ENCODE measurements around the gene PEAK1. TPM values are rescaled to one million over a fixed set of nuclear protein-coding genes. Genes with fewer than 3 reads are reported as not detected.
"Not testable (repeated sequence)": the region's sequence is repeated elsewhere in the genome, so short reads cannot be mapped to it uniquely, and the experiment has no call there.

PEAK1 gene
- total RNA-seq, 2 experiments from 2014 or later = 20.8 to 23.6 TPM

DNA sequence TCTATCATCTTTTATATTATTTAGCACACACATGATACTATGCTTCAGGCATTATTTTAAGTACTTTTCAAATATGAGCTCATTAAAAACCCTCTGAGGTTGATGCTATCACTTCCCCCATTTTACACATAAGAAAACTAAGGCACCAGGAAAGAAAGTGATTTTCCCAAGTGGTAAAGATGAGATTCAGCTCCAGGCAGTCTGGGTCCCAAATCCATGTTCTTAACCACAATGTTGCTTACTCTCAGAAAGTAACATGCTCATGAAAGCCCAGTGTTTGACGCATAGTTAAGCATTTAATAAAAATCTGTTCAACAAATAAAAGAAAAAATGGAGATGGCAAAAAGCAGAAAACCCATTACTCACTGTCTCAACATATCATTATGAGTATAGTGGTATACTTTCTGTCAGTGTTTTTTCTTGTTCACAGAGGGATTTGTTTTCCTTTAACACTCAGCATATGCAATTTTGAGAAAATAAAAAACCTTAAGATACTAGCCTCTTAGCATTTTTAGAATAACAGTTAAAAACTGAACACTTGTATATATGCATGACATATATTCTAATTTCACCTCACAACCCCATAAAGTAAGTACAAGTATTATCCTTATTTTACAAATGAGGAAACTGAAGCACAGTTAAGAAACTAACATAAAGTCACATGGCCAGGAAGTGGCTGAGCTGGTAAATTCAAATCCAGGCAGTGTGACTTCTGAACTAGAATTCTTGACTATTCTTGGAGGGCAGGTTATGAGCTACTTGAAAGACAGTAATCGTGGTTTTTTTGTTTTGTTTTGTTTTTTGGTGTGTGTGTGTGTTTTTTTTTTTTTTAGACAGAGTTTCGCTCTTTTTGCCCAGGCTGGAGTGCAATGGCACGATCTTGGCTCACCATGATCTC, 10.4 kb downstream of the PEAK1 start:
- peak overlapping the region; percentile 88 for H3K27ac Mint-ChIP-seq
- POLR2A ChIA-PET = interaction anchor here (0.6 to 2.6 kb wide), 2 partner anchors 10 to 230 kb away, joined by 3 to 22 read pairs; partner anchors contain the start of gene PEAK1
- H3K36me3 Mint-ChIP-seq (ENCODE audit: low read depth) = peaks cover 4% of the 10 kb centered on the region
- peak; percentile 57 for DNase-seq
- H3K4me3 Mint-ChIP-seq = peak overlapping the region; percentile 67
- CTCF ChIA-PET = interaction anchor here (0.6 to 1.7 kb wide), 3 partner anchors 8 to 35 kb away, joined by 3 to 5 read pairs (median 4); no protein-coding TSS in a partner anchor
- H3K27me3 Mint-ChIP-seq = peaks cover 2% of the 10 kb centered on the region
- H3K4me1 Mint-ChIP-seq = peaks cover 32% of the 10 kb centered on the region
- H3K9me3 Mint-ChIP-seq = no peaks in the 10 kb centered on the region

DNA sequence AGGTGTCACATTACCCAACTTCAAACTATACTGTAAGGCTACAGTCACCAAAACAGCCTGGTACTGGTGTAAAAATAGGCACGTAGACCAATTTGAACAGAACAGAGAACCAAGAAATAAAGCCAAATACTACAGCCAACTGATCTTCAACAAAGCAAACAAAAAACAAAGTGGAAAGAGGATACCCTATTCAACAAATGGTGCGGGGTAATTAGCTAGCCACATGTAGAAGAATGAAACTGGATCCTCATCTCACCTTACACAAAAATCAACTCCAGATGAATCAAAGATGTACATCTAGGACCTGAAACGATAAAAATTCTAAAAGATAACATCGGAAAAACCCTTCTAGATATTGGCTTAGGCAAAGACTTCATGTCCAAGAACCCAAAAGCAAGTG, 13.1 kb downstream of the PEAK1 start:
- DNase-seq = no peak
- Mint-ChIP-seq H3K27ac (no peak overlapping the region), H3K9me3 (no peaks in the 10 kb centered on the region), H3K27me3 (no peaks in the 10 kb centered on the region), H3K4me3 (no peak overlapping the region), H3K36me3 (ENCODE audit: low read depth) (peaks cover 4% of the 10 kb centered on the region), H3K4me1 (peaks cover 36% of the 10 kb centered on the region)
- CTCF ChIA-PET = no interaction called here
- POLR2A ChIA-PET = no interaction called here

DNA sequence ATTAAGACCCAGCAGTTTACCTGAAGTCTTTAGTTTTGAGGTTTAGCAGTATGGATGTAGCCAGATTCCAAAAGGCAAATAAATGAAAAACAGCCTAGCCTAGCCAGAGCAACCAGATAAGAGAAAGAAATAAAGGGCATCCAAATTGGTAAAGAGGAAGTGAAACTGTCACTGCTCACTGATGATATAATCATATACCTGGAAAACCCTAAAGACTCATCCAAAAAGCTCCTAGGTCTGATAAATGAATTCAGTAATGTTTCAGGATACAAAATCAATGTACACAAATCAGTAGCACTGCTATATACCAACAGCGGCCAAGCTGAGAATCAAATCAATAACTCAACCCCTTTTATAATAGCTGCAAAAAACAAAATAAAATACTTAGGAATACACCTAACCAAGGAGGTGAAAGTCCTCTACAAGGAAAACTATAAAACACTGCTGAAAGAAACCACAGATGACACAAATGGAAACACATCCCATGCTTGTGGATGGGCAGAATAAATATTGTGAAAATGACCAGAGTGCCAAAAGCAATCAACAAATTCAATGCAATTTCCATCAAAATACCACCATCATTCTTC, 13.6 kb downstream of the PEAK1 start:
- POLR2A ChIA-PET; H3K4me3 Mint-ChIP-seq; H3K27me3 Mint-ChIP-seq; DNase-seq; H3K9me3 Mint-ChIP-seq; H3K27ac Mint-ChIP-seq; H3K36me3 Mint-ChIP-seq (ENCODE audit: low read depth): not testable (repeated sequence)
- H3K4me1 Mint-ChIP-seq = peaks cover 36% of the 10 kb centered on the region
- CTCF ChIA-PET = interaction anchor here (0.6 to 0.8 kb wide), 2 partner anchors 13 to 101 kb away, joined by 3 read pairs; no protein-coding TSS in a partner anchor

DNA sequence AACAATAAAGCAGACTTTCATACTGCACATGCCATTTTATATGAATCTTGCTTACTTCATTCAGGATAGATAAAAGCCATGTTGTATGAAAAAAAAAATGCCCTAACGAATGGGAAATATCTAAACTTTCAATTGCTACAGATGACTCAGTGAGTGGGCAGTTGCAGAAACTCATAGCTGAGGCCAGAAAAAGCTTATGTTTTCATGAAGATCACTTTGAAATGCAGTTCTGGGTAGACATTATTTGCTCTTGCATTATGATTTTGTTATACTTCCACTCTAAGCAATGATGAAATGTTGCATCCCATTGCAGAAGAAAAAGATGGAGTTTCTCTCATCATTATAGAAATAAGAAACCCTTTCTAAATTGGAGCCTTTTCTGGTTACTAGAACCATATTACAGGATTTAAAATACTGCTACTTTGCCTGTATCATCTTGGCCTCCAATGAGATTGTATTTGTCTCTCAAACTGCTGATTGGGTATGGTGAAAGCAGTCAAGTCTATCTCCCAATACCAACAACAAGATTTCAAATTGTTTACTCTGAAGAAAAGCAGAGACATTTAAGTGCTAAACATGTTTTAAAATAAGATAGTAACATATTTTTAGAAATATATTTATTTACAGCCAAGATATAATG, 17.0 kb downstream of the PEAK1 start:
- no peak overlapping the region for H3K4me3 Mint-ChIP-seq
- peaks cover 15% of the 10 kb centered on the region for H3K9me3 Mint-ChIP-seq
- H3K27me3 Mint-ChIP-seq = peaks cover 4% of the 10 kb centered on the region
- peaks cover 8% of the 10 kb centered on the region for H3K36me3 Mint-ChIP-seq (ENCODE audit: low read depth)
- DNase-seq = no peak
- H3K4me1 Mint-ChIP-seq = peaks cover 19% of the 10 kb centered on the region
- ChIA-PET CTCF (no interaction called here), POLR2A (no interaction called here)
- H3K27ac Mint-ChIP-seq = no peak overlapping the region

DNA sequence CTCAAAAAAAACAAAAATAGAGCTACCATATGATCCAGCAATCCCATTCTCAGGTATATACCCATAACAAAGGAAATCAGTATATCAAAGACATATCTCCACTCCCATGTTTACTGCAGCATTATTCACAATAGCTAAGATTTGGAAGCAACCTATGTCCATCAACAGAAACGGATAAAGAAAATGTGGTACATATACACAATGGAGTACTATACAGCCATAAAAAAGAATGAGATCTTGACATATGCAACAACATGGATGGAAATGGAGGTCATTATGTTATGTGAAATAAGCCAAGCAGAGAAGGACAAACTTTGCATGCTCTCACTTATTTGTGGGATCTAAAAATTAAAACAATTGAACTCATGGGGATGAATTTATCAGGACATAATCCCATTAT, 19.6 kb downstream of the PEAK1 start:
- peaks cover 14% of the 10 kb centered on the region for H3K36me3 Mint-ChIP-seq (ENCODE audit: low read depth)
- ChIA-PET POLR2A (no interaction called here), CTCF (no interaction called here)
- no peak overlapping the region for H3K4me3 Mint-ChIP-seq
- no peak for DNase-seq
- H3K9me3 Mint-ChIP-seq = peaks cover 25% of the 10 kb centered on the region
- H3K27ac Mint-ChIP-seq = no peak overlapping the region
- peaks cover 4% of the 10 kb centered on the region for H3K4me1 Mint-ChIP-seq
- peaks cover 11% of the 10 kb centered on the region for H3K27me3 Mint-ChIP-seq

DNA sequence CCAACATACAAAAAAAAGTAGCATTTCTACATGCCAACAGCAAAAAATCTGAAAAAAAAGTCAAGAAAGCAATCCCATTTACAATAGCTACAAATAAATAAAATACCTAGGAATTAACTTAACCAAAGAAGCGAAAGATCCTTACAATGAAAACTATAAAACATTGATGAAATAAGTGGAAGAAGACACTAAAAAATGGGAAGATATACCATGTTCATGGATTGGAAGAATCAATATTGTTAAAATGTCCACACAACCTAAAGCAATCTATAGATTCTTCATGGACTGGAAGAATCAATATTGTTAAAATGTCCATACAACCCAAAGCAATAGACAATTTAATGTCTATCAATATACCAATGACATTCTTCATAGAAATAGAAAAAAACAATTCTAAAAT, 21.0 kb downstream of the PEAK1 start:
- Mint-ChIP-seq H3K4me3 (no peak overlapping the region), H3K9me3 (peaks cover 32% of the 10 kb centered on the region), H3K4me1 (peaks cover 4% of the 10 kb centered on the region), H3K27me3 (peaks cover 13% of the 10 kb centered on the region), H3K27ac (no peak overlapping the region), H3K36me3 (ENCODE audit: low read depth) (peaks cover 18% of the 10 kb centered on the region)
- CTCF ChIA-PET = no interaction called here
- POLR2A ChIA-PET = no interaction called here
- DNase-seq = no peak

DNA sequence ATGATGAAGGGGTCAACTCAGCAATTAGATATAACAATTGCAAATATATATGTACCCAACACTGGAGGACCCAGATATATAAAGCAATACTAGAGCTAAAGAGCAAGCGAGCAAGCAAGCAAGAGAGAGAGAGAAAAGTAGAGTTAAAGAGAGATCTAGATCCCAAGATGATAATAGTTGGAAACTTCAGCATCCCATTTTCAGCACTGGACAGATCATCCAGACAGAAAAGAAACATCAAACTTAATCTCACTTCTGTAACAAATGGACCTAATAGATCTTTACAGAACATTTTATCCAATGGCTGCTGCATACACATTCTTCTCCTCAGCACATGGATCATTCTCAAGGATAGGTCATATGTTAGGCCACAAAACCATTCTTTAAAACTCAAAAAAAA, 23.2 kb downstream of the PEAK1 start:
- Mint-ChIP-seq H3K4me1 (no peaks in the 10 kb centered on the region), H3K4me3 (no peak overlapping the region), H3K27ac (no peak overlapping the region), H3K27me3 (peaks cover 13% of the 10 kb centered on the region), H3K9me3 (peaks cover 32% of the 10 kb centered on the region), H3K36me3 (ENCODE audit: low read depth) (peaks cover 18% of the 10 kb centered on the region)
- POLR2A ChIA-PET = no interaction called here
- CTCF ChIA-PET = no interaction called here
- no peak for DNase-seq

DNA sequence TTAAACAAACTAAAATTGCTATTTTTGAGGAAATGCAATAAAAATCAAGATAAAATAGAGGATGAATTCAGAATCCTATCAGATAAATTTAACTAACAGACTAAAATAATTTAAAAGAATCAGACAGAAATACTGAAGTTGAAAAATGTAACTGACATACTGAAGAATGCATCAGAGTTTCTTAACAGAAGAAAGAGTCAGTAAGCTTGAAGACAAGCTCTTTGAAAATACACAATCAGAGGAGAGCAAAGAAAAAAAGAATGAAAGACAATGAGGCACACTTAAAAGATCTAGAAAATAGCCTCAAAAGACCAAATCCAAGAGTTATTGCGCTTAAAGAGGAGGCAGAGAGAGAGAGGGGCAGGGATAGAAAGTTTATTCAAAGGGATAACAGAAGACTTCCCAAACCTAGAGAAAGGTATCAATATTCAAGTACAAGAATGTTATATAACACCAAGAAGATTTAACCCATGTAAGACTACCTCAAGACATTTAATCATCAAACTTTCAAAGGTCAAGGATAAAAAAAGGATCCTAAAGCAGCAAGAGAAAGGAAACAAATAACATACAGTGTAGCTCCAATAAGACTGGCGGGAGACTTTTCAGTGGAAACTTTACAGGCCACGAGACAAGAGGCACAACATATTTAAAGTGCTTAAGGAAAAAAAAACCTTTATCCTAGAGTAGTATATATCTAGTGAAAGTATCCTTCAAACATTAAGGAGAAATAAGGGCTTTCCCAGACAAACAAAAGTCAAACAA, 24.7 kb downstream of the PEAK1 start:
- peaks cover 11% of the 10 kb centered on the region for H3K27me3 Mint-ChIP-seq

DNA sequence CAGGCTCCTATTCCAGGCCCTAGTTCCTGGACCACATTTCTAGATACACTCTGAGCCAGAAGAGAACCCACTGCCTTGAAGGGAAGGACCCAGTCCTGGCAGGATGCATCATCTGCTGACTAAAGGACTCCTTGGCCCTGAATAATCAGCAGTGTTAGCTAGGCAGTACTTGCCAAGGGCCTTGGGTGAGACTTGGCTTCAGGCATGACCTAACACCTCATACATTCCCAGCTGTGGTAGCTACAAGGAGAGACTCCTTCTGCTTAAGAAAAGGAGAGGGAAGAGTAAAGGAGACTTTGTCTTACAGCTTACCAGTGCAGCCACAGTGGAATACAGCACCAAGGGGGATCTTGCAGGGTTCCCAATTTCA, 26.4 kb downstream of the PEAK1 start:
- DNase-seq = no peak
- ChIA-PET CTCF (no interaction called here), POLR2A (no interaction called here)
- no peak overlapping the region for H3K4me3 Mint-ChIP-seq
- peaks cover 19% of the 10 kb centered on the region for H3K9me3 Mint-ChIP-seq
- peaks cover 12% of the 10 kb centered on the region for H3K36me3 Mint-ChIP-seq (ENCODE audit: low read depth)
- no peaks in the 10 kb centered on the region for H3K4me1 Mint-ChIP-seq
- peaks cover 11% of the 10 kb centered on the region for H3K27me3 Mint-ChIP-seq
- H3K27ac Mint-ChIP-seq = no peak overlapping the region

More for the DNA sequence above, 24.7 kb downstream of the PEAK1 start:
- Mint-ChIP-seq H3K4me1 (no peaks in the 10 kb centered on the region), H3K4me3 (no peak overlapping the region), H3K27ac (no peak overlapping the region), H3K9me3 (peaks cover 30% of the 10 kb centered on the region), H3K36me3 (ENCODE audit: low read depth) (peaks cover 16% of the 10 kb centered on the region)
- CTCF ChIA-PET = no interaction called here
- POLR2A ChIA-PET = no interaction called here
- DNase-seq = no peak

DNA sequence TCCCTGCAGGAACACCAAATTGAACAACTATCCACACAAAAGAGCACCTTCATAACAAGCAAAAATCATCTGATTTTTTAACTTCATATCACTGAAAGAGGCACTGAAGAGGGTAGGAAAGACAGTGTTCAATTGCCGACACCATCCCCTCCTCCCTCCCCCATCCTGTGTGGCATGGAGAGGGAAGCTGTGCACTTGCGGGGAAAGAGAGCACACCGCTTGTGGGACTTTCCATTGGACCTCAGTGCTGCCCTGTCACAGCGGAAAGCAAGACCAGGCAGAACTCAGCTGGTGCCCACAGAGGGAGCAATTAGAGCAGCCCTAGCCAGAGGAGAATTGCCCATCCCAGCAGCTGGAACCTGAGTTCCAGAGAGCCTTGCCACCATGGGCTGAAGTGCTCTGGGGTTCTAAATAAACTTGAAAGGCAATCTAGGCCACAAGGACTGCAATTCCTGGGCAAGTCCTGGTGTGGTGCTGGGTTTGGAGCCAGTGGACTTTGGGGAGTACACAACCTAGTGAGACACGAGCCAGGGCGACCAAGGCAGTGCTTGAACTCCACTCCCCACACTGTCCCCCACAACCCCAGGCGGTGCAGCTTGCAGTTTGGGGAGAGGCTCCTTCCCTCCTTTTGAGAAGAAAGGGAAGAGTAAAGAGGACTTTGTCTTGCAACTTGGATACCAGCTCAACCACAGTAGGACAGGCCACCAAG, 27.0 kb downstream of the PEAK1 start:
- Mint-ChIP-seq H3K4me1 (no peaks in the 10 kb centered on the region), H3K36me3 (ENCODE audit: low read depth) (peaks cover 10% of the 10 kb centered on the region), H3K27me3 (peaks cover 9% of the 10 kb centered on the region), H3K27ac (no peak overlapping the region), H3K9me3 (peaks cover 17% of the 10 kb centered on the region), H3K4me3 (no peak overlapping the region)
- ChIA-PET POLR2A (no interaction called here), CTCF (no interaction called here)
- no peak for DNase-seq

DNA sequence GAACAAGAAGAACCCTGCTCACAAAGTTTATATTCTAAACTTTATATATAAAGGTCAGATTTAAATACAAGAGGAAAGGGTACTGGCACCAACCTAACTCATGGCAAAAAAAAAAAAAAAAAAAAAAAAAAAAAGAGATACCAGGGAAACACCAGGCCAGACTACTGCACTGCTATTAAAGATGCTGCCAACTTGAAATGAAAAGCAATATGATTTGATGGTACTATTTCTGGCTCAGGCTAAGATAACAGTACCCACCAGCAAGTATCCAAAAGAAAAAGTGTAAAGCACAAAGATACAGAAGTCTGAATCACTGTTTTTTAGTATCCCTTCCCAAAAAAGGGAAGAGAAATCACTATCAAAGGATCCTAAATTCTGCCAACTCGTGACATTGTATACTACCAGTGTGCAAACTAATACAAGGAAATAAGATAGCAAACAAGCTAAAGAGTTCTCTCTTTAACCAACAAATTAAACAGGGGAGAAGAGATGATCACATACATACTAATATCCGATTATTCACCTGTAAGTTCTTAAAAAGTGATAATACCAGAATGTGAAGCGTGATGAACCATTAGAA, 28.4 kb downstream of the PEAK1 start:
- Mint-ChIP-seq H3K27me3 (peaks cover 7% of the 10 kb centered on the region), H3K4me3 (no peak overlapping the region), H3K36me3 (ENCODE audit: low read depth) (peaks cover 8% of the 10 kb centered on the region), H3K9me3 (peaks cover 15% of the 10 kb centered on the region), H3K27ac (no peak overlapping the region), H3K4me1 (no peaks in the 10 kb centered on the region)
- DNase-seq = no peak
- ChIA-PET POLR2A (no interaction called here), CTCF (no interaction called here)

DNA sequence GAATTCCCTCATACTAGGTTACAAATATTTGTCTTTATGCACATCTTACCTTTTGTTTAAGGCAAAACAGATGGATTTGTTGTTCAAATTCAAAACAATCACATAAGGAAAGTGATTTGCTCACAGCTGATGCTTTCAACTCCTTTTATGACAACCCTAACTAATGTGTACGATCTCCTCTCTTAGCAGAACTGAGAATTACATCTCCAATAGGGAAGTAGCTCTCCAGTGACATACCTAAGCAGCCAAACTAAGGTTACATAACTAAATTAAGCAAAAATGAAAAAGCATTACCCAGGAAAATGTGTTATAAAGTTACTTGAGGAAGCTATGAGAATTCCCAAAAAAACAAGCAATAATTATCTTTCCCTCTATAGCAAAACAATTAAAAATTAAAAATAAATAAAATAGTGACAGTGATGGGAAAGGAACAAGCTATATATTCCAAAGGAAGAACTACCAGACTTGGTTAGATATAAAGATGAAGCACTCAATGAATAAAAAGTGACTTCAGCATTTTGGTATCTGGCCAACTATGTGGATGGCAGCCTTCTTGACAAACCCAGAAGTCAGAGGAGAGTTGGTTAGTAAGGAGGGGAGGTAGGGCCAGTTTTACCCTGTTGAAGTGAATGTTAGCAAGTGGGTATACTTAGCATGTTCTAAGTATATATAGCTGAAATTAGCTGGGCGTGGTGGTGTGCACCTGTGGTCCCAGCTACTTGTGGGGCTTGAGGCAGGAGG, 32.4 kb downstream of the PEAK1 start:
- Mint-ChIP-seq H3K36me3 (ENCODE audit: low read depth) (no peaks in the 10 kb centered on the region), H3K27ac (no peak overlapping the region), H3K4me3 (no peak overlapping the region), H3K4me1 (peaks cover 20% of the 10 kb centered on the region), H3K27me3 (no peaks in the 10 kb centered on the region), H3K9me3 (no peaks in the 10 kb centered on the region)
- POLR2A ChIA-PET = no interaction called here
- DNase-seq = no peak
- CTCF ChIA-PET = no interaction called here
